Muscle of leg (tissue), 11 donors: ENCODE results near the gene RAN. TPM values are rescaled to one million over a fixed set of nuclear protein-coding genes. Genes with fewer than 3 reads are reported as not detected.

Source experiments
- DNase-seq: peaks from one replicate; pipeline ENCODE4 v3.0.0; 2013
- H3K27ac ChIP-seq: one replicate; pipeline ENCODE4 v1.5.1; 2013; ENCODE audit warnings: mild to moderate bottlenecking, low read length, control low read depth
- H3K27me3 ChIP-seq: one replicate; pipeline ENCODE4 v1.6.1; 2013; ENCODE audit warnings: low read length; ENCODE audit not compliant: control insufficient read depth, insufficient read depth
- H3K36me3 ChIP-seq: one replicate; pipeline ENCODE4 v1.6.1; 2013; ENCODE audit warnings: low read length; ENCODE audit not compliant: control insufficient read depth, insufficient read depth
- H3K4me1 ChIP-seq: one replicate; pipeline ENCODE4 v1.6.1; 2013; ENCODE audit warnings: low read length; ENCODE audit not compliant: control insufficient read depth, insufficient read depth
- H3K4me3 ChIP-seq: one replicate; pipeline ENCODE4 v1.5.1; 2013; ENCODE audit warnings: low read length, control low read depth
- H3K9me3 ChIP-seq: replicated peaks from 2 replicates; pipeline ENCODE4 v1.6.1; 2013; ENCODE audit warnings: low read depth, low read length; ENCODE audit not compliant: control insufficient read depth
- WGBS: methylation state at CpG from one replicate; pipeline ENCODE4 v1.1.5; 2013; ENCODE audit warnings: missing lambda C conversion rate; ENCODE audit not compliant: insufficient coverage; 5-methylcytosine and 5-hydroxymethylcytosine counted together
- polyA plus RNA-seq, 8 donors: library from polyadenylated mRNA; unstranded; fragments of 120-200 nt; gene quantifications; one replicate each; pipeline versions ENCODE4 v1.2.1 to v1.2.3, GENCODE V29; 2013; ENCODE audit warnings: inconsistent platforms in 1 of 8, low replicate concordance in 1 of 8; ENCODE audit not compliant: insufficient read length in 8 of 8, insufficient read depth in 1 of 8
- total RNA-seq: library from RNA; stranded (reverse); fragments of 120-200 nt; gene quantifications from one replicate; pipeline ENCODE4 v1.2.4, GENCODE V29; 2013

RAN gene
- total and polyA plus RNA-seq, 9 donors, result 370 to 512 (median 417) TPM

GRCh38 chr12:130922511-130922953 is 50.7 kb downstream of the RAN start:
- H3K9me3 ChIP-seq, result peaks cover 3% of the 10 kb centered on the region
- 0% methylated on average over 1 of the region's 4 CpGs for WGBS
- peaks cover 2% of the 10 kb centered on the region for H3K4me1 ChIP-seq
- peak; percentile 73 for DNase-seq
- peaks cover 8% of the 10 kb centered on the region for H3K27me3 ChIP-seq
- no peaks in the 10 kb centered on the region for H3K36me3 ChIP-seq
- no peak overlapping the region for H3K4me3 ChIP-seq
- peak overlapping the region; percentile 42 for H3K27ac ChIP-seq

GRCh38 chr12:130924966-130925665 is 53.2 kb downstream of the RAN start:
- Histone ChIP-seq H3K9me3 (peaks cover 3% of the 10 kb centered on the region), H3K4me3 (no peak overlapping the region), H3K27ac (no peak overlapping the region), H3K27me3 (peaks cover 5% of the 10 kb centered on the region), H3K36me3 (no peaks in the 10 kb centered on the region), H3K4me1 (peaks cover 2% of the 10 kb centered on the region)
- DNase-seq, result no peak
- 79% methylated on average over 16 of the region's 23 CpGs for WGBS

GRCh38 chr12:130925666-130926015 is 53.8 kb downstream of the RAN start:
- Histone ChIP-seq H3K4me1 (peaks cover 2% of the 10 kb centered on the region), H3K27me3 (peaks cover 8% of the 10 kb centered on the region), H3K27ac (no peak overlapping the region), H3K36me3 (no peaks in the 10 kb centered on the region), H3K9me3 (peaks cover 3% of the 10 kb centered on the region), H3K4me3 (no peak overlapping the region)
- 58% methylated on average over 3 of the region's 7 CpGs for WGBS
- DNase-seq, result no peak

Other genes starting within 250 kb of the RAN start
- gene RIMBP2, start 155.8 kb upstream of the RAN start, total RNA-seq, result 2.0 TPM
- gene RIMBP2, start 155.8 kb upstream of the RAN start, polyA plus RNA-seq, result 1 to 10 TPM in 3 of 8 donors, under 1 TPM in 5; 0.46 to 2.1 (median 0.82) TPM
- 17.9 TPM for gene STX2, start 32.8 kb upstream of the RAN start, total RNA-seq
- gene STX2, start 32.8 kb upstream of the RAN start, polyA plus RNA-seq, result 10 to 100 TPM; 14.6 to 24.7 (median 18.0) TPM
- 10.8 TPM for gene ADGRD1, start 81.8 kb downstream of the RAN start, total RNA-seq
- gene ADGRD1, start 81.8 kb downstream of the RAN start, polyA plus RNA-seq, result 10 to 100 TPM in 5 of 8 donors, 1 to 10 TPM in 3; 4.9 to 14.7 (median 10.5) TPM